ENCODE results near the gene PCDHGA8. TPM values are rescaled to one million over a fixed set of nuclear protein-coding genes. Genes with fewer than 3 reads are reported as not detected.
"Not testable (repeated sequence)": the region's sequence is repeated elsewhere in the genome, so short reads cannot be mapped to it uniquely, and the experiment has no call there.

The PCDHGA8 gene
- total RNA-seq (2014; rRNA removed; shearing (Covaris generic)), result 0.39 and 0.74 TPM in 2 replicates

GRCh38 chr5:141392429-141393198 is at the start of gene PCDHGA8:
Gene PCDHGA8, plus strand, starts transcription at chr5:141392633. Its CDS starts 181 bp downstream, at chr5:141392814.
- DNase-seq (ENCODE audit: low spot score), result no peak

DNA sequence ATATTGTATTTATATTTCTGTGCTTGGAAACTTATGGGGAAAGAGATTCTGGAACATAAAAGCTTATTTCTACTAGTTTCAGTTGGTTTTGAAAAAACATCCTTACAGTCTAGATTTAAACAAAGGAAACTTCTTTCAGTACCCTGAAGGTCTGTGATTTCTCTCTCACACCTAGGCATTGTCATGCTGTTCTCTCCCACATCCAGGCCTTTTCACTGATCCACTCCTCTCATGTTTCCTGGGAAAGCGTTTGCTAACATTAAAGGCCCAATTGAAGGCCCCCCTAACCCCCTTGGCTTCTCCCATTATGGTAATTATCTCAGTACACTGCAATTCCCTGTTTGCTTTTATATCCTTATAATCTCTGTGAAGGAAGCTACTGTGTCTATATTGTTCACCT is 49.7 kb upstream of the PCDHGA8 start:
- DNase-seq (ENCODE audit: low spot score), result no peak

DNA sequence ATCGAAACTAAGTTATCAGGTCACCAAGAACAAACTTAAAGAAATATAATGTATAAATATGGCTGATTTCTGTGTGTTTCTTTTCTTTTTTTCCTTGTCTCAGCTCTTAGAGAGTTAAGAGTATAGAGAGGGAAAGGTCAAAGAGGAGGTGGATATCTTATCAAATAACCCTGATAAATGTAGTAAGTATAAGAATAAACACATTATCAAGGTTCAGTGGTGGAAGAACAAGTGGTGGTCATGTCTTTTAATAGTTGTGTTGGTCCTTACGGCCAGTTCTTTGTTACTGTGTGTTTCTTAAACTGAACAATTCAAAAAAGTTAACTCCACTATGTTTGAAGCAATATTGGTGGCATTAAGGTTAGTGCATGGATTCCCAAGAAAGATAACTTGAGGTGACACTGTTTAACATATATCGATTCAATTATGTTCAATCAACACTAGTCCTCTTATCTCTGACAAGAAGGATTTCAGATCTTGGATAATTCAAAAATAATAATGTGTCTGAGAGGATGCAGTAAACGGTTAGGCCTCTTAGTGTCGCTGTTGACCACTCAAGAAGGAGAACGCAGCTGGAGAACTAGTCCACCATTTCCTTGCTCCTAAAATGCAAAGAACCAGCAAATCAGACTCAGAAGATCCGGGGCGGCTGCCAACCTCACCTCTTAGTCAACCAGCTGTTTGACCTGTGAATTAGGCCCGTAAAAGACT is 49.0 kb upstream of the PCDHGA8 start, which contains the start of gene PCDHGA3:
PCDHGA3 (plus strand) TSS at position 588 of the 711 bp plus-strand sequence. CDS start 205 bp downstream, outside the sequence.
- peak; percentile 75 for DNase-seq (ENCODE audit: low spot score)

- no peak for DNase-seq (ENCODE audit: low spot score)
These were observed 48.4 kb upstream of the PCDHGA8 start for GRCh38 chr5:141343953-141344463.

DNA sequence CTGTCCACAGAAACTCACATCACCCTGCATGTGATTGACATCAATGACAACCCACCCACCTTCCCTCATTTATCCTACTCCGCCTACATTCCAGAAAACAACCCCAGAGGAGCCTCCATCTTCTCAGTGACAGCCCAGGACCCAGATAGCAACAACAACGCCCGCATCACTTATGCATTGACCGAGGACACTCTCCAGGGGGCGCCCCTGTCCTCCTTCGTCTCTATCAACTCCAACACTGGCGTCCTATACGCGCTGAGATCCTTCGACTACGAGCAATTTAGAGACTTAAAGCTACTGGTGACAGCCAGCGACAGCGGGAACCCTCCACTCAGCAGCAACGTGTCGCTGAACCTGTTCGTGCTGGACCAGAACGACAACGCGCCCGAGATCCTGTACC is 47.1 kb upstream of the PCDHGA8 start:
- DNase-seq (ENCODE audit: low spot score), result no peak

DNA sequence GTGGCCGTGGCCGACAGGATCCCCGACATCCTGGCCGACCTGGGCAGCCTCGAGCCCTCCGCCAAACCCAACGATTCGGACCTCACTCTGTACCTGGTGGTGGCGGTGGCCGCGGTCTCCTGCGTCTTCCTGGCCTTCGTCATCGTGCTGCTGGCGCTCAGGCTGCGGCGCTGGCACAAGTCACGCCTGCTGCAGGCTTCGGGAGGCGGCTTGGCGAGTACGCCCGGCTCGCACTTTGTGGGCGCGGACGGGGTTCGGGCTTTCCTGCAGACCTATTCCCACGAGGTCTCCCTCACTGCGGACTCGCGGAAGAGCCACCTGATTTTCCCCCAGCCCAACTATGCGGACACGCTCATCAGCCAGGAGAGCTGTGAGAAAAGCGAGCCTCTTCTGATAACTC is 46.4 kb upstream of the PCDHGA8 start:
- not testable (repeated sequence) for DNase-seq (ENCODE audit: low spot score)

GRCh38 chr5:141349917-141350619 is 42.4 kb upstream of the PCDHGA8 start, which contains the start of gene PCDHGB1:
Gene PCDHGB1, plus strand, starts transcription at chr5:141350099. Its CDS starts 162 bp downstream, at chr5:141350261.
- peak; percentile 20 for DNase-seq (ENCODE audit: low spot score)

- no peak for DNase-seq (ENCODE audit: low spot score)
These were observed 40.8 kb upstream of the PCDHGA8 start for GRCh38 chr5:141351591-141351990.

- no peak for DNase-seq (ENCODE audit: low spot score)
These were observed 37.4 kb upstream of the PCDHGA8 start, which contains the start of gene PCDHGA4 for GRCh38 chr5:141354900-141355469. Gene PCDHGA4, plus strand, starts transcription at chr5:141355021. Its CDS starts 87 bp downstream, at chr5:141355108.

DNA sequence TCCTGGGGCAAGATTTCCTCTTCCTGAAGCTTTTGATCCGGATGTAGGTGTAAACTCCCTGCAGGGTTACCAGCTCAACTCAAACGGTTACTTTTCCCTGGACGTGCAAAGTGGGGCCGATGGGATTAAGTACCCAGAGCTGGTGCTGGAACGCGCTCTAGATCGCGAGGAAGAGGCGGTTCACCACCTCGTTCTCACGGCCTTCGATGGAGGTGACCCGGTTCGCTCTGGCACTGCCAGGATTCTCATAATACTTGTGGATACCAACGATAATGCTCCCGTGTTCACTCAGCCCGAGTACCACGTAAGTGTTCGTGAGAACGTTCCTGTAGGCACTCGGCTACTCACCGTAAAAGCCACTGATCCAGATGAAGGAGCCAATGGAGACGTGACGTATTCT is 36.8 kb upstream of the PCDHGA8 start:
- no peak for DNase-seq (ENCODE audit: low spot score)

DNA sequence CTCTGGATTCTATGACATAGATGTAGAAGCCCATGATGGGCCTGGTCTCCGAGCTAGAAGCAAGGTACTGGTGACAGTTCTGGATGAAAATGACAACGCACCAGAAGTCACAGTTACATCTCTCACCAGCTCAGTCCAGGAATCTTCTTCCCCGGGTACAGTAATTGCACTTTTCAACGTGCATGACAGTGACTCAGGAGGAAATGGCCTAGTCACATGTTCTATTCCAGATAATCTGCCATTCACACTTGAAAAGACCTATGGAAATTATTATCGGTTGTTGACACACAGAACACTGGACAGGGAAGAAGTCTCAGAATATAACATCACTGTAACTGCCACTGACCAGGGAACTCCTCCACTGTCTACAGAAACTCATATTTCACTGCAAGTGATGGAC is 36.3 kb upstream of the PCDHGA8 start:
- DNase-seq (ENCODE audit: low spot score), result no peak

DNA sequence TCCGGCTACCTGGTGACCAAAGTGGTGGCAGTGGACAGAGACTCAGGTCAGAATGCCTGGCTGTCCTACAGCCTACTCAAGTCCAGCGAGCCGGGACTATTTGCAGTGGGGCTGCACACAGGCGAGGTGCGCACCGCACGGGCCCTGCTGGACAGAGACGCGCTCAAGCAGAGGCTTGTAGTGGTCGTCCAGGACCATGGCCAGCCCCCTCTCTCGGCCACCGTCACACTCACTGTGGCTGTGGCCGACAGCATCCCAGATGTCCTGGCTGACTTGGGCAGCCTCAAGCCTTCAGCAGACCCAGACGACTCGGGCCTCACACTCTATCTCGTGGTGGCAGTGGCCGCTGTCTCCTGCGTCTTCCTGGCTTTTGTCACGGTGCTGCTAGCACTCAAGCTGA is 35.5 kb upstream of the PCDHGA8 start:
- DNase-seq (ENCODE audit: low spot score), result no peak

DNA sequence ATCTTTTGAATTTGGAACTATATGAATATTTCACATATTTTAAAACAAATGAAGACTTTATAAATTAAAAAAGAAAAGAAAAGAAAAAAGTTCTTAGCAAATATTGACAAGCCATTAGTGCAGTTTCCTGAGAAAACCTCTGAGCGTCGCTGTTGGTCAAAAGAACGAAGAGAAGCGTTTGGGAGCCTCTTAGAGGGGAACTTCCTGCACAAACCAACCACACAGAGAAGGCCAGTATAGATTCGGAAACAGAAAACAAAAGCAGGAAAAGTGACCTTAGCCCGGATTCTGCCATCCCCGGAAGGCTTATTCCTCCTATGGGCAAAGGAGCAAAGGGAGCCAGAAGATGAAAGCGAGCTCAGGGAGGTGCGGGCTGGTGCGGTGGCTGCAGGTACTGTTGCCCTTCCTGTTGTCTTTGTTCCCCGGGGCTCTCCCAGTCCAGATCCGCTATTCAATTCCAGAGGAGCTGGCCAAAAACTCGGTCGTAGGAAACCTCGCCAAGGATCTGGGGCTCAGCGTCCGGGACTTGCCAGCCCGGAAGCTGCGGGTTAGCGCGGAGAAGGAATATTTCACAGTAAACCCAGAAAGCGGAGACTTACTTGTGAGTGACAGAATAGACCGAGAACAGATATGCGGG is 32.5 kb upstream of the PCDHGA8 start, which contains the start of gene PCDHGB2:
PCDHGB2 (plus strand) TSS at position 205 of the 637 bp plus-strand sequence; CDS start at position 347, 142 bp downstream.
- DNase-seq (ENCODE audit: low spot score), result no peak

GRCh38 chr5:141360685-141361084 is 31.7 kb upstream of the PCDHGA8 start:
- DNase-seq (ENCODE audit: low spot score), result no peak

DNA sequence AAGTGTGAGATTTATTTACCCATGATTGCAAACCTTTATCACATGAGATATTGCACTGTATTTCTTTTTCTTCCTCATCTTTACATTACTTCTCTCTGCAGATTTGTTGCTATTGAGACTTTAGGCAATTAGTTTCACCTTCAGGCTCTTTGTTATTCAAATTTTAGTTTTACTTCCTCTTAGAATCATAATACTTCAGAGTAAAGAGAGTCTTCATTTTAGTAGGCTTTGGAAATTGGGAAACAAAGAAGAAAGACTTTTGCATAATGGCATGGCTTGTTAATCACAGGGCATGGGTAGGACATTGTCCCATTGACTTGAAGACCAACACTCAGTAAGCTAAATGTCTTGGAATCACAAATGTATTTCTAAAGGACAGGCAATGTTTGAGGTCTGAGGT is 29.7 kb upstream of the PCDHGA8 start:
- no peak for DNase-seq (ENCODE audit: low spot score)

GRCh38 chr5:141363952-141364660 is 28.3 kb upstream of the PCDHGA8 start, which contains the start of gene PCDHGA5:
Gene PCDHGA5, plus strand, starts transcription at chr5:141364162. Its CDS starts 169 bp downstream, at chr5:141364331.
- no peak for DNase-seq (ENCODE audit: low spot score)

GRCh38 chr5:141366016-141366896 is 26.2 kb upstream of the PCDHGA8 start:
- DNase-seq (ENCODE audit: low spot score), result no peak

- DNase-seq (ENCODE audit: low spot score), result no peak
These were observed 22.2 kb upstream of the PCDHGA8 start, which contains the start of gene PCDHGB3 for GRCh38 chr5:141369994-141370848. Gene PCDHGB3, plus strand, starts transcription at chr5:141370242. Its CDS starts 153 bp downstream, at chr5:141370395.

Measured in H4 (cell line).